Measurements from ENCODE around the gene TTC27. TPM values are rescaled to one million over a fixed set of nuclear protein-coding genes. Genes with fewer than 3 reads are reported as not detected.

Gene TTC27
- total RNA-seq, 6 experiments from 2014 or later, result 20.0 to 24.7 (median 23.9) TPM

DNA sequence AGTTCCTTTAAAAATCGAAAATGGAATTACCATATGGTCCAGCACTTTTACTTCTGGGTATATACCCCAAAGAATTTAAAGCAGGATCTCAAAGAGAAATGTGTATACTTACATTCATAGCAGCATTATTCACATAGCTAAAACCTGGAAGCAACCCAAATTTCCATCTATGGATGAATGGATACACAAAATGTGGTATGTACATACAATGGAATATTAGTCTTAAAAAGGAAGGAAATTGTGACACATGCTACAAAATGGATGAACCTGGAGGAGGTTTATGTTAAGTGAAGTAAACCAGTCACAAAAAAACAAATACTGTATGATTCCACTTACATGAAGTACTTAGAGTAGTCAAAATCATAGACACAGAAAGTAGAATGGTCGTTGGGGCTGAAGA lies 171.0 kb downstream of the TTC27 start:
- no peak overlapping the region for H3K4me3 Mint-ChIP-seq
- peaks cover 18% of the 10 kb centered on the region for H3K4me1 Mint-ChIP-seq (ENCODE audit: low read depth)

DNA sequence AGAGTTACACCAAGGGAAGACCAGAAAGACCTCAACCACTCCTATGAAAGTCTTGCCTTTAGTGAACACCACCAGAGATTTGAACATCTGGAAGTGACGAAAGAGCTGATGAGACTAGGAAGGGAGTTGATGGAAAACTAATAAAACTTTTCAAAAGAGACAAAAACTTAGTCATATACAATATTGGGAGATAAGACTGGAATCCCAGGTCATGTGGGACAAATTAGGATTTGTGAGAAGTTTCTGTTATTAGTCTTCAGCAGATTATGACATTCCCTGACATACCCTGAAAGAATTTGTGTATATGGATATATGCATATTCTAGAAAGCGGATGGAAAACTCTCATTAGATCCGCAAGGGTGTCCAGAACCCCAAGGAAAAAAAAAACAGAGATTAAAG lies 173.9 kb downstream of the TTC27 start:
- TF ChIP-seq, protein P1, sequence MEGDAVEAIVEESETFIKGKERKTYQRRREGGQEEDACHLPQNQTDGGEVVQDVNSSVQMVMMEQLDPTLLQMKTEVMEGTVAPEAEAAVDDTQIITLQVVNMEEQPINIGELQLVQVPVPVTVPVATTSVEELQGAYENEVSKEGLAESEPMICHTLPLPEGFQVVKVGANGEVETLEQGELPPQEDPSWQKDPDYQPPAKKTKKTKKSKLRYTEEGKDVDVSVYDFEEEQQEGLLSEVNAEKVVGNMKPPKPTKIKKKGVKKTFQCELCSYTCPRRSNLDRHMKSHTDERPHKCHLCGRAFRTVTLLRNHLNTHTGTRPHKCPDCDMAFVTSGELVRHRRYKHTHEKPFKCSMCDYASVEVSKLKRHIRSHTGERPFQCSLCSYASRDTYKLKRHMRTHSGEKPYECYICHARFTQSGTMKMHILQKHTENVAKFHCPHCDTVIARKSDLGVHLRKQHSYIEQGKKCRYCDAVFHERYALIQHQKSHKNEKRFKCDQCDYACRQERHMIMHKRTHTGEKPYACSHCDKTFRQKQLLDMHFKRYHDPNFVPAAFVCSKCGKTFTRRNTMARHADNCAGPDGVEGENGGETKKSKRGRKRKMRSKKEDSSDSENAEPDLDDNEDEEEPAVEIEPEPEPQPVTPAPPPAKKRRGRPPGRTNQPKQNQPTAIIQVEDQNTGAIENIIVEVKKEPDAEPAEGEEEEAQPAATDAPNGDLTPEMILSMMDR (IDR thresholded peaks at IDR 0.05), result no peak
- Mint-ChIP-seq H3K27ac (no peak overlapping the region), H3K36me3 (ENCODE audit: low read depth) (peaks cover 6% of the 10 kb centered on the region; the same call in 1 of the 2 replicates), H3K4me3 (no peak overlapping the region), H3K4me1 (ENCODE audit: low read depth) (peaks cover 25% of the 10 kb centered on the region), H3K27me3 (ENCODE audit: insufficient read depth) (no peaks in the 10 kb centered on the region), H3K9me3 (no peaks in the 10 kb centered on the region)
- no peak for DNase-seq

More for the DNA sequence above, 171.0 kb downstream of the TTC27 start:
- Mint-ChIP-seq H3K9me3 (no peaks in the 10 kb centered on the region), H3K36me3 (ENCODE audit: low read depth) (peaks cover 6% of the 10 kb centered on the region; the same call in 1 of the 2 replicates), H3K27ac (no peak overlapping the region), H3K27me3 (ENCODE audit: insufficient read depth) (no peaks in the 10 kb centered on the region)
- no peak for DNase-seq
- TF ChIP-seq, protein P1 (IDR thresholded peaks at IDR 0.05), result no peak

DNA sequence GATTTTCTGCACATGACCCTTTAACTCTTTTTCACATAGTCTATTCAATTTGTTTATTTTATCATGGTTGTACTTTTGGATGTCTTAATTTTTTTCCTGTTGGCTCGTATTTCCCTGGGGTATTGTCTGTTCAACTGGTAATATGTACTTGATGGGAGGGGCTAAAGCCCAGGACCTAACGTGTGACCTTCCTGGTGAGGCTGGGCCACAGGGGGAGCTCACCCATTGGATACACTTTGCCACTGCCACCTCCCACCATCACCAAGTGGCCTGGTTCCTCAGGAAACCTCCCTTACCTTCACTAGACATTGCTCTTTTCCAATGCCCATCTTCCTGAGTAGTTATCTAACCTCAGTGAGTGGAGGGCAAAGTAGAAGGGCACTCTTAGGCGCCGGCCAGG lies 175.0 kb downstream of the TTC27 start:
- Mint-ChIP-seq H3K27ac (no peak overlapping the region), H3K36me3 (ENCODE audit: low read depth) (peaks cover 10% of the 10 kb centered on the region; the same call in 1 of the 2 replicates)
- TF ChIP-seq, protein P1 (IDR thresholded peaks at IDR 0.05), result no peak

DNA sequence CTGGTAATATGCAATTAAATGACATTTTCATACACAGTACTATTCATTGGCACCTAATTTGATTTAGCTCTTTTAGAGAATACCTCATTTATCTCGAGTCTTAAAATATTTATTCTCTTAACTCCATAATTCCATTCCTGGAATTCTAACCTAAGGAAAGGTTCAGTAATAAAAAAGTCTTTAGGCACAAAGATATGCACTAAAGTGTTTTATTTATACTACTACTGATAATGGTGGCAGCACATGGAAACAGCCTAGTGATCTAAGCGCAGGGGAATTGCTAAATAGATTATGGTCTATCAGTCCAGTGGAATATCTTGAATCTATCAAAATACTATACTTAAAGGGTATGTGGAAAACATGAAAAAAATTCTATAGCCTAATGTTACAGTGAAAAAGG lies 176.4 kb downstream of the TTC27 start:
- H3K36me3 Mint-ChIP-seq (ENCODE audit: low read depth), result peaks cover 17% of the 10 kb centered on the region
- DNase-seq, result no peak

More for the DNA sequence above, 175.0 kb downstream of the TTC27 start:
- DNase-seq, result no peak
- Mint-ChIP-seq H3K4me1 (ENCODE audit: low read depth) (peaks cover 25% of the 10 kb centered on the region), H3K4me3 (no peak overlapping the region), H3K9me3 (no peaks in the 10 kb centered on the region), H3K27me3 (ENCODE audit: insufficient read depth) (no peaks in the 10 kb centered on the region)

DNA sequence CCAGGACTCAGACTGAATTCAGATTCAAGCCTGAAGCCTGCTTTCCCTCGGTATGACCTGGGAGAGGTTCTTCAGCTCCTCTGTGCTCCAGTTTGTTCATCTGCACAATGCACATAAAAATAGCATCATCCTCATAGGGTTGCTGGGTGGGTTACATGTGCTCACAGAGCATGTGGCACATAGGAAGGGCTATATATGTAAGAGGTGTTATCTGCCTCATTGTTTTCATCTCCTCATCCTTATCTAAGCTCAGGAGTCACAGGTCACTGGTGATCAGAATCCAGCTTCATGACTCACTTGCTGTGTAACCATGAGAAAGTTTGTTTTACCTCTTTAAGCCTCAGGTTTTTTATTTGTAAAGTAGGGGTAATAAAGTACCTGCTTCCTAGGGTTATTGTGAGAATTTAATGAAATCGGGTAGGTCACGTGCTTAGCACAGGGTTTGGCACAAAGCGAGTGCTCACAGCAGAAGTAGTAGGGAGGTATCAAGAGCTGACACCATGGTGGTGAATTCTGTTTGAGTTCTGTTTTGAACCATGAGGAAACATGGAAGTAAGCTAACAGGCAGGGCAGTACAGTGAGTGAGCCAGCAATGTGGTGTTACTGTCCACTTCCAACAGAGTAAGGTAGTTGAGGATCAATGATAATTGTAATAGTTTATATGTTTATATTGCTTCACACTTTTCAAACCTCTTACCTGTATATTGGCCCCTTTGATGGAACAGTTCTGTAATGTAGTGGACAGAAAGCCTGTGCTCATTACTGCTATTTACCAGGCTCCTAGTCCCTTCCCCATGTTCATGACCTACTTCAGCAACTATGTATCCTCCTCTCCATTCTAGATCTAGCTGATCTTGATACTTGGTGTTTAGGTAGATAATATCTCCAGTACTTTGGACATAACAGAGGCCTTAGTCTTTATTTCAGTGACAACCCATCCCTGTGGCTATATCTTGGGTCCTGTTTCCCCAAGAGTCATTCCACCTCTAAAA lies 177.6 kb downstream of the TTC27 start:
- Mint-ChIP-seq H3K4me1 (ENCODE audit: low read depth) (peaks cover 25% of the 10 kb centered on the region), H3K9me3 (no peaks in the 10 kb centered on the region), H3K4me3 (no peak overlapping the region), H3K27ac (peak overlapping the region; percentile 20), H3K36me3 (ENCODE audit: low read depth) (peaks cover 17% of the 10 kb centered on the region), H3K27me3 (ENCODE audit: insufficient read depth) (no peaks in the 10 kb centered on the region)
- TF ChIP-seq, protein P1 (IDR thresholded peaks at IDR 0.05), result no peak
- DNase-seq, result peak; percentile 13

More for the DNA sequence above, 176.4 kb downstream of the TTC27 start:
- TF ChIP-seq, protein P1 (IDR thresholded peaks at IDR 0.05), result no peak
- H3K4me3 Mint-ChIP-seq, result no peak overlapping the region
- no peak overlapping the region for H3K27ac Mint-ChIP-seq
- no peaks in the 10 kb centered on the region for H3K27me3 Mint-ChIP-seq (ENCODE audit: insufficient read depth)
- H3K4me1 Mint-ChIP-seq (ENCODE audit: low read depth), result peaks cover 25% of the 10 kb centered on the region
- H3K9me3 Mint-ChIP-seq, result no peaks in the 10 kb centered on the region
